PC-9 (cell line): ENCODE data around the gene VDAC1. TPM values are rescaled to one million over a fixed set of nuclear protein-coding genes. Genes with fewer than 3 reads are reported as not detected.

Source experiments
- BruUV-seq: library from RNA; stranded (reverse); fragments of 400-500 nt; replicated peaks from 2 replicates; lab custom pipeline; 2021; lab: Mats Ljungman, UMichigan
- CTCF ChIA-PET: fragments of 300-600 bp; sonication (Branson Sonifier 250); formaldehyde crosslinking; loops from one replicate; lab custom pipeline; 2022; ENCODE audit warnings: antibody characterized with exemption; lab: Charles Lee
- POLR2A ChIA-PET: fragments of 300-600 bp; sonication (Branson Sonifier 250); formaldehyde crosslinking; loops from one replicate; lab custom pipeline; 2022; ENCODE audit warnings: antibody characterized with exemption; ENCODE audit not compliant: unreplicated experiment; lab: Charles Lee
- DNase-seq, 2 experiments: peaks; one replicate each; pipeline versions ENCODE4 v3.0.0 to v3.0.0-alpha.2; 2015 to 2022; ENCODE audit warnings: mixed read lengths in 1 of 2
- H2AFZ ChIP-seq: fragments of 200-600 bp; sonication (generic); 2 replicates; pipeline ENCODE4 v1.8.1; 2017; ENCODE audit warnings: antibody characterized with exemption
- H3F3A ChIP-seq: fragments of 200-600 bp; sonication (generic); 2 replicates; pipeline ENCODE4 v1.8.1; 2017; ENCODE audit warnings: antibody characterized with exemption, mild to moderate bottlenecking, low read depth; ENCODE audit not compliant: insufficient read depth
- H3K27ac ChIP-seq: fragments of 200-600 bp; sonication (generic); 2 replicates; pipeline ENCODE4 v1.6.1; 2016; ENCODE audit warnings: mixed run types
- H3K27me3 ChIP-seq: fragments of 200-600 bp; sonication (generic); 2 replicates; pipeline ENCODE4 v1.6.1; 2016; ENCODE audit warnings: low read depth, mixed run types; ENCODE audit not compliant: insufficient read depth
- H3K36me3 ChIP-seq: fragments of 200-600 bp; sonication (generic); 2 replicates; pipeline ENCODE4 v1.6.1; 2016; ENCODE audit warnings: low read depth, mixed run types
- H3K4me1 ChIP-seq: fragments of 200-600 bp; sonication (generic); replicated peaks from 2 replicates; pipeline ENCODE4 v1.6.1; 2016; ENCODE audit warnings: mixed run types; ENCODE audit not compliant: insufficient read depth
- H3K4me2 ChIP-seq: fragments of 200-600 bp; sonication (generic); 2 replicates; pipeline ENCODE4 v1.6.1; 2017; ENCODE audit warnings: mixed run types
- H3K4me3 ChIP-seq: fragments of 200-600 bp; sonication (generic); 2 replicates; pipeline ENCODE4 v1.6.1; 2016; ENCODE audit warnings: mixed run types
- H3K79me2 ChIP-seq: fragments of 200-600 bp; sonication (generic); 2 replicates; pipeline ENCODE4 v1.6.1; 2017; ENCODE audit warnings: low read depth, mixed run types
- H3K9me2 ChIP-seq: fragments of 200-600 bp; sonication (generic); 2 replicates; pipeline ENCODE4 v1.8.1; 2017; ENCODE audit warnings: mild to moderate bottlenecking; ENCODE audit not compliant: insufficient read depth
- H3K9me3 ChIP-seq: fragments of 200-600 bp; sonication (generic); 2 replicates; pipeline ENCODE4 v1.8.1; 2016; ENCODE audit warnings: low read depth; ENCODE audit not compliant: insufficient read depth
- H4K20me1 ChIP-seq: fragments of 200-600 bp; sonication (generic); 2 replicates; pipeline ENCODE4 v1.8.1; 2017; ENCODE audit not compliant: insufficient read depth
- EZH2 ChIP-seq: fragments of 200-600 bp; sonication (generic); IDR thresholded peaks from 2 replicates; pipeline ENCODE4 v1.8.0; 2017; ENCODE audit warnings: antibody characterized with exemption, low read depth
- intact Hi-C: fragments of 100-400 bp; cut with micrococcal nuclease; formaldehyde crosslinking; loops from one replicate; pipeline ENCODE4 v1.10.0; 2022; ENCODE audit not compliant: unreplicated experiment
- total RNA-seq: library from RNA; stranded (reverse); gene quantifications from 2 replicates; pipeline ENCODE4 v1.2.3, GENCODE V29; 2021
- TF ChIP-seq, protein P1 (sequence below): fragments of 200-600 bp; sonication (generic); conservative IDR thresholded peaks from 2 replicates; pipeline ENCODE4 v1.6.1; 2017; ENCODE audit warnings: mixed run types, antibody characterized with exemption, mild to moderate bottlenecking, moderate library complexity

VDAC1 gene
- total RNA-seq, 1 experiment from 2014 or later: 228 TPM

GRCh38 chr5:133948721-133949120, 56.1 kb downstream of the VDAC1 start:
- no peaks in the 10 kb centered on the region for H4K20me1 ChIP-seq
- H3K9me2 ChIP-seq: no peaks in the 10 kb centered on the region
- H3K79me2 ChIP-seq: no peaks in the 10 kb centered on the region
- TF ChIP-seq, protein P1, sequence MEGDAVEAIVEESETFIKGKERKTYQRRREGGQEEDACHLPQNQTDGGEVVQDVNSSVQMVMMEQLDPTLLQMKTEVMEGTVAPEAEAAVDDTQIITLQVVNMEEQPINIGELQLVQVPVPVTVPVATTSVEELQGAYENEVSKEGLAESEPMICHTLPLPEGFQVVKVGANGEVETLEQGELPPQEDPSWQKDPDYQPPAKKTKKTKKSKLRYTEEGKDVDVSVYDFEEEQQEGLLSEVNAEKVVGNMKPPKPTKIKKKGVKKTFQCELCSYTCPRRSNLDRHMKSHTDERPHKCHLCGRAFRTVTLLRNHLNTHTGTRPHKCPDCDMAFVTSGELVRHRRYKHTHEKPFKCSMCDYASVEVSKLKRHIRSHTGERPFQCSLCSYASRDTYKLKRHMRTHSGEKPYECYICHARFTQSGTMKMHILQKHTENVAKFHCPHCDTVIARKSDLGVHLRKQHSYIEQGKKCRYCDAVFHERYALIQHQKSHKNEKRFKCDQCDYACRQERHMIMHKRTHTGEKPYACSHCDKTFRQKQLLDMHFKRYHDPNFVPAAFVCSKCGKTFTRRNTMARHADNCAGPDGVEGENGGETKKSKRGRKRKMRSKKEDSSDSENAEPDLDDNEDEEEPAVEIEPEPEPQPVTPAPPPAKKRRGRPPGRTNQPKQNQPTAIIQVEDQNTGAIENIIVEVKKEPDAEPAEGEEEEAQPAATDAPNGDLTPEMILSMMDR: no peak
- no peaks in the 10 kb centered on the region for H3K4me1 ChIP-seq
- H3K4me3 ChIP-seq: no peak overlapping the region
- intact Hi-C loops: no loop called here
- H3K4me2 ChIP-seq: no peak overlapping the region
- ChIA-PET CTCF (no interaction called here), POLR2A (no interaction called here)
- no peaks in the 10 kb centered on the region for H3F3A ChIP-seq
- H3K27me3 ChIP-seq: no peaks in the 10 kb centered on the region
- no peak overlapping the region for H3K27ac ChIP-seq
- H2AFZ ChIP-seq: no peak overlapping the region
- H3K9me3 ChIP-seq: no peaks in the 10 kb centered on the region
- no peak for DNase-seq
- no TSS peak for BruUV-seq
- H3K36me3 ChIP-seq: no peaks in the 10 kb centered on the region

DNA sequence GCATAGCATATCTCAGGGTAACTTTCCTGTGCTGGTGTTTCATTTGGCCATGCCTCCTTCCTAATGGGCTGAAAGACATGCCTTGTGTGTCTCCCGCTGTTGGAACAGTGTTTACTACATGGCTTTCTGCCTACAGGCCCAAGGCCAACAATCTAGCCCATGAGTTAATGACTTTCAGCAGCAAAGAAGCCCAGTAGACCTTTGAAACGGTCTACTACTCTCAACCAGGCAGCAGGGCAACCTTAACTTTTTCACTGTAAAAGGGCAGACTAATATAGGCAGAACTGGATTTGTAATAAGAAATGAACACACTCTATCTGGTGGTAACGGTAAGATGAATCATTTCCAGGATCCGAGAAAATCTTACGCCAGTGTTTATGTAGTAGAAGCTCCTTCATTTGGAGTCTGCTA, 57.3 kb downstream of the VDAC1 start:
- no peaks in the 10 kb centered on the region for H3F3A ChIP-seq
- no peak overlapping the region for H3K4me3 ChIP-seq
- ChIA-PET CTCF (no interaction called here), POLR2A (no interaction called here)
- no peak for DNase-seq
- H3K36me3 ChIP-seq: no peaks in the 10 kb centered on the region
- no peak overlapping the region for H3K4me2 ChIP-seq
- H3K9me3 ChIP-seq: no peaks in the 10 kb centered on the region
- TF ChIP-seq, protein P1: no peak
- no peak for TF ChIP-seq EZH2
- no peaks in the 10 kb centered on the region for H3K27me3 ChIP-seq
- intact Hi-C loops: no loop called here
- H2AFZ ChIP-seq: no peak overlapping the region
- no peaks in the 10 kb centered on the region for H3K9me2 ChIP-seq
- no peaks in the 10 kb centered on the region for H3K79me2 ChIP-seq
- H3K4me1 ChIP-seq: peaks cover 13% of the 10 kb centered on the region
- H4K20me1 ChIP-seq: no peaks in the 10 kb centered on the region
- no TSS peak for BruUV-seq
- no peak overlapping the region for H3K27ac ChIP-seq

DNA sequence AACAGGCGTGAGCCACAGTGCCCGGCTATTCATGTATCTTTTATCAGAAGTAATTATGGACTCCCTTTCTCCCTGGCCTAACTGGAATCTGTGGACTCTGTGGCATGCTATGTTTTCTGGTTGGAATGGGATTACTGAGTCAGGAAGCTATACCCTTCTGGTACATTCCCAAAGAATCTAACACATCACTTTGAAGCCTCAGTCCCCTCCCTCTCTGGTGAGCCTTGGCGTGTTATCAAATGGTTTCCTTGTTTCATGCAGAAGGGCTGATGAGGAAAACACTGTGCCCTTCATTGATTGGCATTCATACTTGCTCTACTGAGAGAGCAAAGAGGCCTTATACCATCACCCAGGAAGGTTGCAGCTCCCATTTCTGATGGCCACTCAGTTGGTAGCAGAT, 59.2 kb downstream of the VDAC1 start:
- H3K4me2 ChIP-seq: no peak overlapping the region
- H3K4me1 ChIP-seq: peaks cover 18% of the 10 kb centered on the region
- no peak for TF ChIP-seq EZH2
- TF ChIP-seq, protein P1: no peak
- H4K20me1 ChIP-seq: no peaks in the 10 kb centered on the region
- H3K9me3 ChIP-seq: no peaks in the 10 kb centered on the region
- BruUV-seq: no TSS peak
- intact Hi-C loops: no loop called here
- H2AFZ ChIP-seq: no peak overlapping the region
- CTCF ChIA-PET: no interaction called here
- no peak overlapping the region for H3K27ac ChIP-seq
- POLR2A ChIA-PET: no interaction called here
- no peaks in the 10 kb centered on the region for H3K27me3 ChIP-seq
- no peaks in the 10 kb centered on the region for H3K79me2 ChIP-seq
- no peak for DNase-seq
- H3F3A ChIP-seq: 0 out of 2 replicates have a peak, but pooled peaks cover under 1% of the 10 kb centered on the region
- no peak overlapping the region for H3K4me3 ChIP-seq
- H3K36me3 ChIP-seq: no peaks in the 10 kb centered on the region
- H3K9me2 ChIP-seq: no peaks in the 10 kb centered on the region
